NCI-H1694 (cell line): Measurements from ENCODE around the gene SIRPG.
"Not testable (repeated sequence)": the region's sequence is repeated elsewhere in the genome, so short reads cannot be mapped to it uniquely, and the experiment has no call there.

Experiments used
- DNase-seq: peaks from one replicate; lab custom pipeline; 2025; lab: John Stamatoyannopoulos, UW

SIRPG gene

GRCh38 chr20:1657556-1658334, at the start of gene SIRPG:
Gene SIRPG (minus strand): TSS chr20:1657779. CDS start chr20:1657714, 65 bp downstream.
- DNase-seq, result no peak

GRCh38 chr20:1706887-1707286, 49.3 kb upstream of the SIRPG start:
- not testable (repeated sequence) for DNase-seq

GRCh38 chr20:1706079-1706478, 48.5 kb upstream of the SIRPG start:
- DNase-seq, result no peak

- no peak for DNase-seq
Observed at GRCh38 chr20:1702855-1703254, 45.3 kb upstream of the SIRPG start.

- no peak for DNase-seq
Observed at GRCh38 chr20:1702328-1702727, 44.7 kb upstream of the SIRPG start.

GRCh38 chr20:1700990-1701389, 43.4 kb upstream of the SIRPG start:
- DNase-seq, result no peak

- no peak for DNase-seq
Observed at GRCh38 chr20:1697592-1697991, 40.0 kb upstream of the SIRPG start.

GRCh38 chr20:1696521-1697209, 39.1 kb upstream of the SIRPG start:
- no peak for DNase-seq

GRCh38 chr20:1694672-1695071, 37.1 kb upstream of the SIRPG start:
- no peak for DNase-seq

- DNase-seq, result no peak
Observed at GRCh38 chr20:1693427-1693826, 35.8 kb upstream of the SIRPG start.

GRCh38 chr20:1689721-1690120, 32.1 kb upstream of the SIRPG start:
- DNase-seq, result no peak

GRCh38 chr20:1688886-1689538, 31.4 kb upstream of the SIRPG start:
- DNase-seq, result no peak

GRCh38 chr20:1687053-1687452, 29.5 kb upstream of the SIRPG start:
- no peak for DNase-seq

- DNase-seq, result no peak
Observed at GRCh38 chr20:1686151-1686748, 28.7 kb upstream of the SIRPG start.

GRCh38 chr20:1685304-1686052, 27.9 kb upstream of the SIRPG start:
- DNase-seq, result no peak

GRCh38 chr20:1684872-1685271, 27.3 kb upstream of the SIRPG start:
- DNase-seq, result no peak

- no peak for DNase-seq
Observed at GRCh38 chr20:1676650-1677049, 19.1 kb upstream of the SIRPG start.

- DNase-seq, result no peak
Observed at GRCh38 chr20:1674990-1675780, 17.6 kb upstream of the SIRPG start.

- DNase-seq, result no peak
Observed at GRCh38 chr20:1674361-1674760, 16.8 kb upstream of the SIRPG start.

- DNase-seq, result no peak
Observed at GRCh38 chr20:1673424-1673823, 15.8 kb upstream of the SIRPG start.

- DNase-seq, result no peak
Observed at GRCh38 chr20:1672728-1673127, 15.1 kb upstream of the SIRPG start.
